Right forelimb (tissue), 1 donor: ENCODE measurements around the gene CMBL.
"Not testable (repeated sequence)": the region's sequence is repeated elsewhere in the genome, so short reads cannot be mapped to it uniquely, and the experiment has no call there.

Source experiments
- DNase-seq: peaks from one replicate; pipeline ENCODE4 v3.0.0-alpha.2; 2018

CMBL gene

DNA sequence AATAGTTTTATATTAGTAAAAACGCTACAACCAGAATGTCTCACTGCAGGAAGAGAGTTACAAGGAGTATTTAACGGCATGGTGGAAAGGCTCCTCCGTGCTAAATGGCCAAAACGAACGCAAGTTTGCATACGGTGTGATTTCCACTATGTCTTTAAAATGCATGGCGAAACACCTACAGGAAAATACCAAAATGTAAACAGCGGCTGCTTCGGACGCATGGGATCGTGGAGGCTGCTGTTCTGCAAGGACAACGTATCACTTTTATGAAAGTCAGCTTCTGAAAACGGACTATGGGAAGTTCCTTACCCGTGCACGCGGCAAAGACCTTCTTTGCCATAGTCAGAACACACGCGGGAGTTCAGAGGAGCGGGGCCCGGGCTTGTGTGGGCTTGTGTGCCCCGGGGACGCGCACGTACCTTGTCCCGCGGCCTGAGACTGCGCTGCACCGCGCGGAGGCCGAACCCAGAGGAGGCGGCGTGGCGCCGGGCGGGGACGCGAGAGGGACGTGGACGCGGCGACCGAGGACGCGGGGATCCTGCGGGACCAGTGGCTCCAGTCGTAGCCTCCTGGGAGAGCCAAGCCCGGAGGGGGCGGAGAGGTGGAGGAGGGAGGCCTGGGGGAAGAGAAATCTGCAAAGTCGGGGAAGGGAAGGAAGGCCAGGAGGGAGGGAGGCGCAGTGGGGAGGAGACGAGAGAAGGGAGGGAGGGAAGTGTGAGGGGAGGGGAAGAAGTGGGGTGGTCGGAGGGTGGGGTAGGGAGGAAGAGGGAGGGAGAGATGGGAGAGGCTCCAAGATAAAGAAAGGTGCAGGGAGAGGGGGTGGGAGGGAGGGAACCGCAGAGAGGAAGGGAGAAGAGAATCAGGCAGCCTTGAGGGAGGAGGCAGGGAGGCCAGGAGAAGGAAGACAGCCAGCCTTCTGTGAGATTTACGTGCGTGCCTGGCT, at the start of gene CMBL:
TSS of gene CMBL (minus strand) at position 697 of the 943 bp plus-strand sequence. CDS start 17,140 bp downstream, outside the sequence.
- DNase-seq, result peak; percentile 75

DNA sequence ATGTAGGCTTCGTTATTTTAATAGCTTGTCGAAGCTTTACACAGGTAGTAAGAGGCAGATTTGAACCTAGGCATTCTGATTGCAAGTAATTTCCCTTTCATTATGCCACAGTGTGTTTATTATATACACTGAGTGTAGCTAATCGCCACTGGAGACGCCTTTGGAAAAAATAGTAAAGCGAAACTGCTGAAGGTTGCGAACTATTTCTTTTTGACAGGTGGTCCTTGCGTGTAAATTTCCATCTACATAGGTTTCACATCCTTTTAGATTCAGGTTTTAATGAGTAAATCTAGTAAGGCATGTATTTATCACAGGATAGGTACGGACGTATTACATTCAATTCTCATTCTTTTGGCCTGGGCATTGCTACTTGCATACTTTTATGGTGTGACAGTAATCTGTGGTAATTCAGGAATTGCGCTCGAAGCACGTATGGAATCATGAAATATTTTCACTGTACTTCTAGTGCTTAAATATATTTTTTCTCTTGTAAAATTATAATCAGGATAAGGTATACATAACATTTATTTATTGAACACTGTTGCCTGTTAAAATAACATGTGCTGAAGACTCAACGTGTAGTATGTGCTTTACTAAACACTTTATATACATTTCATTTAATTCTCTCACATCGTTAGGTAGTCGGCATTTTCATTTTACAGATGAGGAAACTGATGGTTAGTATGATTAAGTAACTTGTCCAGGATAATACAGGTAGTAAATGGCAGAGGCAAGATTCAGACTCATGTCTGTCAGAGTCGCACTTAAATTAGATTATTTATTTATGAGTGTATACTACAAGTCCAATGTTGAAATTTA, 47.6 kb upstream of the CMBL start:
- DNase-seq, result no peak

DNA sequence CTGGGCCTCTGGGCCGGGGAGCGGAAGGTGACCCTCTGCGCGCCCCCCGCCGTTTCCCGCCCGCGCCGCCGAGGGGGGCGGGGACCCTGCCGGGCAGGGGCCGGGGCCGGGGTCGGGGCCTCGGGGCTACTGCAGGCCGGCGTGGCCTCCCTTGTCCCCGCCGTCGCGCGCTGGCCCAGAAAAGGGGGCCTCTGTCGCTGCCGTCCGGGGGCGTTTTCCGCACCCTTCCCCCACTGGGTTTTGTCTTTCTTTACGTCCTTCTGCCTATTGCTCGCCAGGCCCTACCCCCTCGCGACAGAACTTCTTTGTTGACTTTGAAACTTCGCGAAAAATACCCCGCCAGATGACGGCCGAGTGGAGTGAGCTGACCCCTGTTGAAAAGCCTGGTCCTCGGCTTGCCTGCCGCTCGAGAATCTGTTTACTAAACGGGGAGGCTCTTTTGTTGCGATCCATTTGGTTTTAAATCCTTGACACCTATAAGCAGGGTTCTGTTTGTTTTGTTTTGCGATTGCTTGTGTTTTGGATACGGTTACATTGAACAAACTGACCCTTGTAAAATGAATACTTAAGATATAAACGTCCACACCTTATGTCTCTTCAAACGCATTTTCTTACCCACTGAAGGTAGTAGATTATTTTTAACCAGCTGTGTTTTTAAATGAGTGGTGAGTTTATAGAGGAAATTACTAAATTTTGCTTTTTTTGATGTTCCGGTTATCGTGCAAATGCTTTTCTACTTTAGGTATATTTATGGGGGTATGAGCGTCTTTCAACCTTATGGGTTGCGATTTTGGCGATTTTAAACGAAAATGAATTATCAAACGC, 46.6 kb upstream of the CMBL start:
- DNase-seq, result peak; percentile 76

DNA sequence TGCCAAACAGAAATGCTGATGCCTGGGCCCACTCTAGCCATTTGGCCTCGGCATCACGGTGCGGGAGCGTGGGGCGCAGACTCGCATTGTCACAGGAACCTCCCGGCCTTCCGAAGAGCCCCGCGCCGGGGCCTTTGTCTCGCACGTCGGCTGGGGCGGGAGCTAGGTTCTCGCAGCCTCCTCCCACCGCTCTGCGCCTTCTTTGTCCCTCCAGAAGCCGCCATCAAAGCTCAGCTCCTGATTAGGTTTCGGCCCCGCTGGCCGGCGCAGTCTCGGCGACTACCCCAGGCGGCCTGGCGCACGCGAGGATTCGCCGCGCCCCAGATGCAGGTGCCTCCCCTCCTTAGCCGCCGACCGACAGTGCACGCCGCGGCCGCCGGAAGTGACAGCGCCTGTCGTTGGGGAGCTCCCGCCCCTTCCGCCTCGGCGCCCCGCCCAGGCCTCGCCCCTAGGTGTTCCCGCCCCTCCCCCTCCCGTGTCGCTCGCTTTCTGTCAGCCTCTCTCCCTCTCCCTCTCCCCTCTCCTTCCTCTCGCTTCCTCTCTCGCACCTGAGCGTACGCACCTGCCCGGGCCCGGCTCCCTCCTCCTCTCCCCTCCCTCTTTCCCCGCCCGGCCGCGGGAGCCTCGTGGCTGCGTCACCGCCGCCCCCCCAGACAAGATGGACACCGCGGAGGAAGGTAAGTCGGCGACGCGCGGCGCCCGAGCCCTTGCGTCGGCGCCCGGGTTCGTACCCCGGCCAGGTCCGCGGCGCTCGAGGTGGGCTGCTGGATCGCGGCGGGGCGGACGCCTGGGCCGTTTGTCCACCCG, 45.7 kb upstream of the CMBL start, which contains the start of gene MARCHF6:
TSS of gene MARCHF6 (plus strand) at position 455 of the 807 bp plus-strand sequence. CDS start at position 659, 204 bp downstream.
- DNase-seq, result peak; percentile 97

DNA sequence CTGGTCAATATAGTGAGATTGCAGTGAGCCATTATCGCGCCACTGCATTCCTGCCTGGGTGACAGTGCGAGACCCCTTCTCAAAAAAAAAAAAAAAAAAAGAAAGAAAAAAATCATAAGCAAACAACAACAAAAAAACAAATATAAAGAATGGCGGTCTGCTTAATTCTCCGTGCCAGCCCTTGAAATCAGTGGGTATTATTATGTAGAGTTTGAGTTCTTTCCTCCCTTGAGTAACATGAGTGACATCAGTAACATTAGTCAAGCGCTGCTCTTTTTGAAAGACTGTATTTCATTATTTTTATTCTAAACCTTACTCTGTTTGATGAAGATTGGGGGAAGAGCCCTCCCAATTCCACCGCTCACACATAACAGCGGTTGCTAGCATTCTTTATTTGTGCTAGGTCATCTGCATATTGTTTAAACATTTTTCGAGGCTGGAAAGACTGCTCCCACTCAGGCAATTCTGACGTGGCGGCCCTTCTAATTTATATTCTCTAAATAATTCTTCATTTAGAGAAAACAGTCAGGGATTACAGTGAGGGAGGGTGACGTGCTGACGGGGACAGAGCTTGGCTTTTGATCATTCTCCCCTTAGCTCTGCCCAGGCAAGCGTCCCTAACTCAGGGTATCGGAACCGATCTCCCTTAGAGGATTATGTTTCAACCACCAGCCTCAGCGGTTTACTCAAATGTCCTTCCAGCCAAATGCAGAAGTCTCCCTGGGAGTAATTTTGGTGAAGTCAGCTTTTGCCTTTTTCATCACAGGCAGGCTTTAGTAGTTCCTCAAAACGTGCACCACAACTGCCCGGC, 44.9 kb upstream of the CMBL start:
- DNase-seq, result no peak

DNA sequence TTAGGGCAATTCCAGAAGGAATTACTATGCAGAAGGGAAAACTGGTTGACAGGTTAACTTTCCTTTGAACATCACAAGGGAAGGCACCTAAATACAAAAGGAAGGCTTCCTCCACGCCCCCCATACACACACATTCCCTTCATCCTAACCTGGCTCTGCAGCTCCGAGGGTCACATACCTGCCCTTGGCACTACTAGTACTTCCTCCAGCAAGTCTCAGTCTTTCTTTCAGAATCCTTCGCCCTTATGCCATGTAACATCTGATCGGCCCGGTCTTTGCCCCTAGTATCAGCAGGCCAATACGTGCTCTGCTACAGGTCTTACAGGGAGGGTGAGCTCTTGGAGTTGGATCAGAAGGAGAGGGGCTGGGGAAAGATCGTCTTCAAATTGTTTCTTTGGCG, 44.2 kb upstream of the CMBL start:
- no peak for DNase-seq

DNA sequence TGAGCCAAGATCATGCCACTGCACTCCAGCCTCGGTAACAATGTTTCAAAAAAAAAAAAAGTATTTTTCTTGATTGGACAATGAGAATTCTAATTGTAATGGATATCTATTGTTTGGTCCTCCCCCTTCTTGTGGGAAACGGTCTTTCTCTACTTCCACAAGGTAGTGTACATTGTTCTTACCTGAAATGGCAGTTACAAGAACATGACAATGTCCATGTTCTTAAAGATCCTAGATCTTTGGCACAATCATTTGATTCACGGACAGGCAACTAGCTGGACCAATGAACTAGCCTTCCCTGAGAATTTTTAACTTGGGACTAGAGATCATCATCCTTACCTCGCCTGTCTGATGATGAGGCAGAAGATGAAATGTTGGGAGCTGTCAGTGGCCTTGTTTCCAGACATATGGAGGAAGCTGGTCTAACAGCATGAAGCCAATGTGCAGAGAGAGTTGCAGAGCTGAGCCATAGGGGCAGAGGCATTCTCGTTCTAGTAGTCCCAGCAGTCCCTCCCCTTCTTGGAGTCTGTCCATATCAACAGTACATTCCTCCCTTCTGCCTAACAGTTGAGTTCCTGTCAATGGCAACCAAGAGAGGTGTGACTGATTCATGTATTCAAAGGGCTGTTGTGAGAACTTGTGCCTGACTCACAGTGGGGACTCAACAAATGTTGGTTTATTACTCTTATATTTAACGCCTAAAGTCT, 43.6 kb upstream of the CMBL start:
- DNase-seq, result no peak

DNA sequence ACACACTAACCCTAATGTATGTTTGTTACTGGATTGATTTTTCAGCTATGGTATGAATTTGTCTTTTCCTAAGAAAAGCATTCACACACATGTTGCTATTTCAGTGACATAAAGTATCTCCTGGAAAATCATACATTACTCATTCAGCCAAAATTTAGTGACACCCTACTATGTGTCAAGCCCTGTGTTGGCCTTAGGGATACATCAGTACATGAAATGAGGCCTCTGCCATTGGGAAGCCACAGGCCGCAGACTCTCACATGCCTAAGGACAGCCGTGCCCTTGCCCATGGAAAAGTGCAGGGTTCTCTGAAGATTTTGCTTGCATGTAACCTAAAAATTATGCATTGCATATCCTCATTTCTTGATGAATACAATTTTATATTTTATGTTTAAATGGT, 40.6 kb upstream of the CMBL start:
- DNase-seq, result no peak

DNA sequence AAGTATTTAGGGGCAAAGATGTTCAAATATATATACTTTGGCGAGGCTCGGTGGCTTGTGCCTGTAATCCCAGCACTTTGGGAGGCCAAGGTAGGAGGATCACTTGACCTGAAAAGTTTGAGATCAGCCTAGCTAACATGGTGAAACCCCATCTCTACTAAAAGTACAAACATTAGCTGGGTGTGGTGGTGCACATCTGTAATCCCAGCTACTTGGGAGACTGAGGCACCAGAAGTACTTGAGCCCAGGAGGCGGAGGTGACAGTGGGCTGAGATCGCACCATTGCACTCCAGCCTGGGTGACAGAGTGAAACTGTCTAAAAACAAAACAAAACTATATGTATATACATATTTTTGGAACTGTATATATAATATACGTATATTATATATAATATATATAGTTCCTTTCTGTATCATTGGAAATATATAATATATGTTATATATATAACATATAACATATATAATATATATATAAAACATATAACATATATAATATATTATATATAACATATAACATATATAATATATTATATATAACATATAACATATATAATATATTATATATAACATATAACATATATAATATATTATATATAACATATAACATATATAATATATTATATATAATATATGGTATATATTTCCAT, 36.9 kb upstream of the CMBL start:
- DNase-seq, result not testable (repeated sequence)

DNA sequence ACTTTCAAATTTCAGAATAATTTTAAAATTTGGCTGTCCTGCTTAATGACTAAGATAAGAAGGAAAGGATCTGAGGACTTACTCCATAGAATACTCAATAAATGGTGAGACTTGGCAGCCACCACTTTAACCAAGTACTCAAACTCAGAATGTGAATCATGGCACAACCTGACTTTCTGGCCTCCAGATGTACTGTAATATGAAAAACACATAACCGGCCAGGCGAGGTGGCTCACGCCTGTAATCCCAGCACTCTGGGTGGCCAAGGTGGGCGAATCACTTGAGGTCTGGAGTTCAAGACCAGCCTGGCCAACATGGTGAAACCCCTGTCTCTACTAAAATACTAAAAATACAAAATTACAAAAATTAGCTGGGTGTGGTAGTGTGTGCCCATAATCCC, 35.8 kb upstream of the CMBL start:
- no peak for DNase-seq

DNA sequence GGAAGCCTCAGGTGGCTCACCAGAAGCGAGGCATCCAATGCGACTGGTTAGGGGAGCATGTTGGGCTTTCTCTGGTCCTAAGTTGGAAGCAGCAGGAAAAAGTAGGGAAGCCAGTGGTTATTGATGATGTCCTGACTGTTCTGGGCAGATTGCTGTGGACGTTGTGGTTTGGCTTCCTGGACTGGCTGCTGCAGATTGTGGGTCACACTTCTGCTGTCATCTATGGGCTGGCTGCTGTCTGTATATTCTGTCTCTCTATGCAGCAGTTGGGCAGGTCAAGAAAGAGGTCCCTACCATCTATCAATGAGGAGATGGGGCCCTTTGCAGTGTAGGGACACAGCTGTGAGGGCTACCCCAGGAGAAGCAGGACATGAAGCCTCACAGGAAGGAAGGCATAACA, 32.3 kb upstream of the CMBL start:
- no peak for DNase-seq

DNA sequence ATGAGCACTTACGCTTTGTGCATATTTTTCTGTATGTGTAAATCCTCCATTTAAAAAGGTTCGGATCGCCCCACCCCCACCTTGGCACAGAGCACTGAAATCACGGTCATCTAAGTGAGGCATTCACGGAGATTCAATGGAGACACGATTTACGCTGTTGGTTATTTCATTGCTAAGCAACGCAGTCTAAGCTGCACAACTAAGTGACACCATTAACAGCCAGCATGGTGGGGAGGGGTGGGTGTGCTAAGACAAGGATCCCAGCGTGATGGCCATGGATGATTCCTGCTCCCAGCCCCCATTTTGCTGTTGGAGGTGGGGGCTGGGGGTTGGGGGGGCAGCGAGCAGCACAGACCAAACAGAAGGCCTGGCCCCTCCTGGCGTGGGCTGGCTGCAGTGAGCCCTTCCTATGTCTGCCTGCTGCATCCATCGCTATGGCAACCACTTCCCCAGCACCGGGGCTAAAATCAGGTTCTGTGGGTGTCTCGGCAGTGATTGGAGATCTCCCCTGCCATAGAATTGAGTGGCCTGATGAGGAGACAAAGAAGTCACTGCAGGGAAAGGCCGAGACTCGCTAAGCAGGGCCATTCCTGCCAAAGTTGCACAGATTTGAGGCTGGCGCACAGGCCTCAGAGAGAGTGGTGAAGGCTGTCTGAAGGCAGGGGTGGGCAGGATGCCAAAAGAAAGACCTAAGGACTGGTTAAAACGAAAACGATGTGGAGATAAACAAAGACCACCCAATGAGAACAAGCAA, 31.5 kb upstream of the CMBL start:
- DNase-seq, result no peak

DNA sequence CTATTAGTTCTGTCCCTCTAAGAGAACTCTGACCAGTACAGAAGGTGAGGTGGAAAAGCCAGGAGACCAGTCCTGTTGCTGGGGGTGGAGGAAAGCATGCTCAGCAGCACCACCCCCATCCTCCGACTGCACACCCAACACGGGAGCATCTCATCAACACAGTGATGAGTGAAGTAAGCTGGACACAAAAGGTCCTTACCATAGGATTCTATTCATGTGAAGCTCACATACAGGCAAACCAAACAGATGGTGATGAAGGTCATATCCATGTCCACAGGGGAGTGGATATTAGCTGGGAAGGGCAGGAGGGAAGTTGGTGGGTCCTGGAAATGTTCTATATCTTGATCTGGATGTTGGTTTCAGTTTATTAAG, 31.0 kb upstream of the CMBL start:
- DNase-seq, result no peak

DNA sequence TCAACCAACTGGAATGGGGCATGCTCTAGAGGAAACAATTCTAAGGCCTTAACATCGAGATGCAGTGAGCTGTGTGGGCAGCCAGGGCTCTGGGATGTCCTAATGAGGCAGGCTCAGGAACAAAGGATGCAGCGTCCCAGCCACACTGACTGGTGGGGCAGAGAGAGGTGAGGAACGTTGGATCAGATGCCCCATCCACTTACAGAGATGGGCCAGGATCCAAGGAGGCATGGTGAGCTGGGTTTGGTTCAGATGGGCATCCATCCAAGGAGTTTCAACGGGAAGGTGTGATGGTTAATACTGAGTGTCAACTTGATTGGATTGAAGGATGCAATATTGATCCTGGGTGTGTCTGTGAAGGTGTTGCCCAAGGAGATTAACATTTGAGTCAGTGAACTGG, 30.3 kb upstream of the CMBL start:
- no peak for DNase-seq

DNA sequence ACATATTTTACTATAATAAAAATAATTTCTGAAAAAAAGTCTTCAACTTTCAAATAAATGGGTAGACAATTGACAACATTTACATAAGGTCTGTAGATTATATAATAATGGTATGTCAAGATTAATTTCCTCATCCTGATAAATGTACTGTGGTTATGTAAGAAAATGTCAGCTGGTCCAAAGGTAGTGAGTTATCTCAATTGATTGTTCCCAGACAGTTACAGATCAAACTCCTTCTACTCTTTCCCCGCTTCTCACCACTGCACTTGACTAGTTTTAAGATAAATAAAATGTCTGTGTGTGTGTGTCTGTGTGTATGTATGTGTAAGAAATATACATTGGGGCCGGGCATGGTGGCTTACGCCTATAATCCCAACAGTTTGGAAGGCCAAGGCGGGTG, 29.4 kb upstream of the CMBL start:
- no peak for DNase-seq

DNA sequence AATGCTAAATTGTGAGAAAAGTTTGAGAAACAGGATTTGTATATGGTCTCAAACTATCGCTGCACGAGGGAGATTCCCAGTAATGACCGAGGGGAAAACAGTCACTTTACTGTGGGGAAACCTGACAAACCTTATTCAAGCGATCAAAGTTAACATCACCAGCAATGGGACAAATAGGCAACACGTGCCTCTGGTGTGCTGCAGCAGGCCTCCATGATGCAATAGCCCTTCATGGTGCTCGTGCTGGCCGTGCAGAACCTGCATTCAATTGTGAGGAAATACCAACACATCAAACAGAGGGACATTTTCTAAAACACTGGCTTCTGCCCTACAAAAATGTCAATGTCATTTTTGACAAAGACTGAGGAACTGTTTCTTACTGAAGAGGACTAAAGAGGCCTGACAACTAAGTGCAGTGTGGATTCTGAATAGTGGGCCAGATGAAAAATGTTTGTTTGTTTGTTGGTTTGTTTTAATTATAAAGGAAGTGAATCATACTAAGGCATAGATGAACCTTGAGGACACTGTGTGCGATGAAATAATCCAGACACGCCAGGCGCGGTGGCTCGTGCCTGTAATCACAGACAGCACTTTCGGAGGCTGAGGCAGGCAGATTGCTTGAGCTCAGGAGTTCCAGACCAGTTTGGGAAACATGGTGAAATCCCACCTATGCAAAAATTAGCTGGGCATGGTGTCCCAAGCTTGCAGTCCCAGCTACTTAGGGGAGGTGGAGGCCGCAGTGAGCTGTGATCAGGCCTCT, 28.2 kb upstream of the CMBL start:
- DNase-seq, result no peak

DNA sequence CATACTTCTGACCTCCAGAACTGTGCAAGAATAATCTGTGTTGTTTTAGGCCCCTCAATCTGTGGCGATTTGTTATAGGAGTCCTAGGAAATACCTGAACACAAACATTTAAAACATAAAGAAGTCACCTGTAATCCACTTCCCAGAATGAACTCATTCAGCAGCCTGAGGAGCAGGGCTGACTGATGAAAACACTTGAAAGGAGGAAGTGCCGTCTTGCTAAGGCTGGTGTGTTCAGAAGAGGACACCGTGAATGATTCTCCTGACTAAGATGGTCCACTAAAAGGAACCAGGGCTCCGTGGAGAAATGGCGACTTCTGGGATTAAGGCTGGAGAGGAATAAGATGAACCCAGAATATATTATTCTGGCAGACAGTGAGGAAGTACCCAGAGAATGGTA, 27.1 kb upstream of the CMBL start:
- DNase-seq, result no peak
